ENCODE data around the gene GLP1R. TPM values are rescaled to one million over a fixed set of nuclear protein-coding genes. Genes with fewer than 3 reads are reported as not detected.

Gene GLP1R
- polyA plus RNA-seq, 1 donor from 2014 or later, result 0.06 TPM

- Histone ChIP-seq H3K36me3 (ENCODE audit: insufficient read depth, low read length) (no peaks in the 10 kb centered on the region), H3K9ac (ENCODE audit: low read length) (no peak overlapping the region), H3K9me2 (ENCODE audit: insufficient read depth, low read length) (no peaks in the 10 kb centered on the region), H3F3A (ENCODE audit: insufficient read depth, low read length, poor library complexity, severe bottlenecking) (no peaks in the 10 kb centered on the region), H3K27ac (ENCODE audit: low read length) (no peak overlapping the region), H3K79me2 (replicated peaks; ENCODE audit: insufficient read depth, low read length) (no peaks in the 10 kb centered on the region), H4K20me1 (ENCODE audit: insufficient read depth) (no peaks in the 10 kb centered on the region), H2AFZ (ENCODE audit: low read depth, low read length) (no peak overlapping the region), H3K27me3 (ENCODE audit: insufficient read depth, low read depth, low read length) (no peaks in the 10 kb centered on the region), H3K4me2 (ENCODE audit: low read length) (no peak overlapping the region), H3K4me3 (ENCODE audit: low read length) (no peak overlapping the region), H3K9me3 (ENCODE audit: low read length) (no peaks in the 10 kb centered on the region)
- no peak for TF ChIP-seq REST (IDR thresholded peaks at IDR 0.05; ENCODE audit: borderline replicate concordance)
- TF ChIP-seq EZH2 (IDR thresholded peaks at IDR 0.05; ENCODE audit: borderline replicate concordance, insufficient read depth, low read length, poor library complexity, severe bottlenecking), result no peak
- no peak for TF ChIP-seq RAD21 (conservative IDR thresholded peaks at IDR 0.05)
- no peak for TF ChIP-seq EP300 (conservative IDR thresholded peaks at IDR 0.05; ENCODE audit: poor library complexity, severe bottlenecking)
- no peak for TF ChIP-seq TAF1 (IDR thresholded peaks at IDR 0.05; ENCODE audit: low read depth)
- no peak for TF ChIP-seq MXI1 (conservative IDR thresholded peaks at IDR 0.05; ENCODE audit: poor library complexity, severe bottlenecking)
- no peak for TF ChIP-seq SMC3 (conservative IDR thresholded peaks at IDR 0.05; ENCODE audit: poor library complexity)
- no peak for TF ChIP-seq POLR2AphosphoS5 (IDR thresholded peaks at IDR 0.05)
Measured at GRCh38 chr6:39082310-39082709, 33.7 kb downstream of the GLP1R start.

GRCh38 chr6:39083231-39083634 lies 34.7 kb downstream of the GLP1R start:
- H3K9ac ChIP-seq (ENCODE audit: low read length), result no peak overlapping the region
- no peaks in the 10 kb centered on the region for H3K79me2 ChIP-seq (replicated peaks; ENCODE audit: insufficient read depth, low read length)
- no peaks in the 10 kb centered on the region for H3F3A ChIP-seq (ENCODE audit: insufficient read depth, low read length, poor library complexity, severe bottlenecking)
- no peak overlapping the region for H2AFZ ChIP-seq (ENCODE audit: low read depth, low read length)
- no peak overlapping the region for H3K27ac ChIP-seq (ENCODE audit: low read length)
- no peak overlapping the region for H3K4me3 ChIP-seq (ENCODE audit: low read length)
- TF ChIP-seq RAD21 (conservative IDR thresholded peaks at IDR 0.05) (no peak), POLR2AphosphoS5 (IDR thresholded peaks at IDR 0.05) (no peak), TAF1 (IDR thresholded peaks at IDR 0.05; ENCODE audit: low read depth) (no peak), SMC3 (conservative IDR thresholded peaks at IDR 0.05; ENCODE audit: poor library complexity) (no peak), EP300 (conservative IDR thresholded peaks at IDR 0.05; ENCODE audit: poor library complexity, severe bottlenecking) (no peak), EZH2 (IDR thresholded peaks at IDR 0.05; ENCODE audit: borderline replicate concordance, insufficient read depth, low read length, poor library complexity, severe bottlenecking) (no peak), REST (IDR thresholded peaks at IDR 0.05; ENCODE audit: borderline replicate concordance) (no peak), MXI1 (conservative IDR thresholded peaks at IDR 0.05; ENCODE audit: poor library complexity, severe bottlenecking) (no peak), CTCF (IDR thresholded peaks at IDR 0.05; ENCODE audit: poor library complexity, severe bottlenecking) (no peak)
- no peaks in the 10 kb centered on the region for H4K20me1 ChIP-seq (ENCODE audit: insufficient read depth)
- H3K9me3 ChIP-seq (ENCODE audit: low read length), result no peaks in the 10 kb centered on the region
- no peaks in the 10 kb centered on the region for H3K36me3 ChIP-seq (ENCODE audit: insufficient read depth, low read length)
- H3K27me3 ChIP-seq (ENCODE audit: insufficient read depth, low read depth, low read length), result no peaks in the 10 kb centered on the region
- H3K4me2 ChIP-seq (ENCODE audit: low read length), result no peak overlapping the region
- no peaks in the 10 kb centered on the region for H3K9me2 ChIP-seq (ENCODE audit: insufficient read depth, low read length)

Measured in neural cell (in vitro differentiated cells).